Uterus (tissue), 2 donors: Measurements from ENCODE around the gene DGKH.

Source experiments
- POLR2A ChIP-seq, 2 donors: fragments of 450-650 bp; IDR thresholded peaks; one replicate each; pipeline ENCODE4 v1.6.1; 2016; ENCODE audit warnings: antibody characterized with exemption in 2 of 2, mild to moderate bottlenecking in 1 of 2, moderate library complexity in 1 of 2
- TF ChIP-seq, protein P1 (sequence below), 4 experiments: fragments of 200-600 bp in 2 of 4; fragments of 450-650 bp in 2 of 4; sonication (generic) in 2 of 4; IDR thresholded peaks; one replicate each; pipeline ENCODE4 v1.5.1; 2016 to 2019; ENCODE audit warnings: antibody characterized with exemption in 4 of 4, mild to moderate bottlenecking in 2 of 4, moderate library complexity in 1 of 4

DNA sequence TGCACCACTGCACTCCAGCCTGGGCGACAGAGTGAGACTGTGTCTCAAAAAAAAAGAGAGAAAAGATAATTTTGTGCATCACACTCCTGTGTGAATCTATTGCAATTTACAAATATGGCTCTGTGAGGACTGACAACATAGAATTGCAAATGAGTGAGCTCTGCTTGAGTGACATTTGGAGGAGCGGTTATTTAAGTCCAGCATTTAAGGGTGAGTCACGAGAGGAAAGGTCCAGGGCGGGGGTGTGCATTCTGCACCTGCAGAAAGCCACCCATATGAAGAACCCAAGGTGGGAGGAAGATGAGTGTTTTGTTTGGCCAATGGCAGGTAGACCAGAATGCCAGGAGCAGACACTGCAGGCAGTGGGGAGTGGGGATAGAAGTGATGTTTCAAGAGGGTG lies 58.5 kb downstream of the DGKH start:
- TF ChIP-seq, protein P1, sequence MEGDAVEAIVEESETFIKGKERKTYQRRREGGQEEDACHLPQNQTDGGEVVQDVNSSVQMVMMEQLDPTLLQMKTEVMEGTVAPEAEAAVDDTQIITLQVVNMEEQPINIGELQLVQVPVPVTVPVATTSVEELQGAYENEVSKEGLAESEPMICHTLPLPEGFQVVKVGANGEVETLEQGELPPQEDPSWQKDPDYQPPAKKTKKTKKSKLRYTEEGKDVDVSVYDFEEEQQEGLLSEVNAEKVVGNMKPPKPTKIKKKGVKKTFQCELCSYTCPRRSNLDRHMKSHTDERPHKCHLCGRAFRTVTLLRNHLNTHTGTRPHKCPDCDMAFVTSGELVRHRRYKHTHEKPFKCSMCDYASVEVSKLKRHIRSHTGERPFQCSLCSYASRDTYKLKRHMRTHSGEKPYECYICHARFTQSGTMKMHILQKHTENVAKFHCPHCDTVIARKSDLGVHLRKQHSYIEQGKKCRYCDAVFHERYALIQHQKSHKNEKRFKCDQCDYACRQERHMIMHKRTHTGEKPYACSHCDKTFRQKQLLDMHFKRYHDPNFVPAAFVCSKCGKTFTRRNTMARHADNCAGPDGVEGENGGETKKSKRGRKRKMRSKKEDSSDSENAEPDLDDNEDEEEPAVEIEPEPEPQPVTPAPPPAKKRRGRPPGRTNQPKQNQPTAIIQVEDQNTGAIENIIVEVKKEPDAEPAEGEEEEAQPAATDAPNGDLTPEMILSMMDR (IDR thresholded peaks at IDR 0.05) = no peak
- TF ChIP-seq POLR2A (IDR thresholded peaks at IDR 0.05) = no peak
